Germinal center (tissue), 1 donor: ENCODE measurements around the gene GALNT2.

ENCODE experiments used
- DNase-seq: peaks from one replicate; pipeline ENCODE4 v3.0.0; 2012; ENCODE audit warnings: mixed read lengths, low spot score

Gene GALNT2

DNA sequence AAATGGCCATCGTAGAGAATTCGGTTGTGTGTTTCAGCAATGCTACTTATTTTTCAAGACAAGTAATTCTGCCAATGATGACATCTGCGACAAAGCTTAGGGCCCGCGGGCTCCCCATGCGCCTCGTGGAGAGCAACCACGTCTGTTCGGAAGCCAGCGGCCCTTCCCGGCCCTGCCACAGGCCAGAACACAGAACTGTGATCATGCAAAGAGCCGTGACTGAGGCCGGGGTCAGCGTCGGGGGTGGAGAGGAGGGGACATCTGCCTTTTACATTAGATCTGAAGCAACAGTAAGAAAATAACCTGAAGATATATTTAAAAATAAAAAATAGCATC lies 255.4 kb downstream of the GALNT2 start:
- no peak for DNase-seq

GRCh38 chr1:230322967-230323547 lies 256.0 kb downstream of the GALNT2 start:
- no peak for DNase-seq

DNA sequence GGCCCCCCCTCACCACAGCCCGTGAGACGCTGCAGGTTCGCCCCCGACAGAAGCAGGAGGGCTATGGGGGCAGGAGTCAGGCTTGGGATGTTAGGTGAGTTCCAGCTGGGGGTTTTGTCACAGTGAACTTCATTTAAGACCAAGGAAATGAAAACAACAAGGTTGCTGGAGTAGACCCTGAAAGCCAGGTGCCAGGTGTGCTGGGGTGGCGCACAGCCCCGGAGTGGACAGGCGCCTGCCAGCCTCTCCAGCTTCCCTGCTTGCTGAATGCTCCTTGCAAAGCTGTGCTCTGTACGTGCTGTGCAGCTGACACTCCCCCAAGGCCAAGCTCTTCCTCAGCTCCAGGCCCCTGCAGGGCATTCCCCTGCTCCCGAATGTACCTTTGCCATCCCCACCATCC lies 256.6 kb downstream of the GALNT2 start:
- DNase-seq: no peak

GRCh38 chr1:230326971-230327891 lies 260.2 kb downstream of the GALNT2 start:
- DNase-seq: no peak

- no peak for DNase-seq
Measured at GRCh38 chr1:230327892-230328284, 260.9 kb downstream of the GALNT2 start.

DNA sequence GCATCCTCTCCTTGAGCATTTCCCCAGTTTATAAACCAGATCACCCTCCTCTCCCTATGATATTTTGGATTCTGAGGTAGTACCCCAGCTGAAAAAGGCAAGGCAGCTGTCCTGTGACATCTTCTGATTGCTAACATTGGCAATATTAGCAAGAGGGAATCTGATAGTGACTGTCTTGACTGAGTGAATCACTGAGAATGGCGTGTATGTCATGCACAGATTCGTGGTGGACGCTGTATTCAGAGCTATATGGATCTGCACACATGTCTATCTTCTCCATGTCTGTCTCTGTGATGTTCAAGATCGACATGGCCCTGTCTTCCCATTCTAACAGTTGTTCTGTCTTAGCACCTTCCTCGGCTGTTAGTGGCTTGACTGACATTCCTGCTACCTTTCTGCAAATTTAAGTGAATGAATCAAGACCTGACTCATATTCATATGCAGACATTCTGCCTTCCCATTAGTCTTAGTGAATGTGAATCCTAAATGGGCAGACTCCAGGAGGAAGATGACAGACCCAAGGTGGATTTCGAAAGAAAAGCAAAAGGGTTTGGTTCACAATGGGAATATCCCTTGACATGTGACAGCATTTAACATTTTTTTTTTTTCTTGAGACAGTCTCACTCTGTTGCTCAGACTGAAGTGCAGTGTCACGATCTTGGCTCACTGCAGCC lies 261.4 kb downstream of the GALNT2 start:
- DNase-seq: no peak

DNA sequence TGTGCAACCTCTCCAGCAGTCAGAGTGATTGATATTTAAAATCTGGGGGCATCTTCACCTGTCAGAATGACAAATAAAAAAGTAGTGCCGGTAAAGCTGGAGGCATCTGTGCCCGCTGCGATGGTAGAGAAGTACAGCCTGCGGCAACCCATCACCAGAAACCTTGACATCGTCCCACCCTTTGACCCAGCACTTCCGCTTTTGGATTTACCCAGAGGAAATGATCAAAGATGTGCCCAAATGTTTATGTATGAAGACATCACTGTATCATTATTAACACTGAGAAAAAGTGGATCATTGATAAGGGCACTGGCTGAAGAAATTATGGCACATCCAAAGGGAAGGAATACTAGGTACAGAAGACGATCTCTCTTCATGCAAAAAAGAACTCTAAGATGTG lies 263.1 kb downstream of the GALNT2 start:
- DNase-seq: no peak
